Stromal cell of bone marrow (primary cell): ENCODE results near the gene ADARB2.
"Not testable (repeated sequence)": the region's sequence is repeated elsewhere in the genome, so short reads cannot be mapped to it uniquely, and the experiment has no call there.

Source experiments
- DNase-seq: peaks from one replicate; pipeline ENCODE4 v3.0.0-alpha.2; 2012; ENCODE audit warnings: low read depth

ADARB2 gene

DNA sequence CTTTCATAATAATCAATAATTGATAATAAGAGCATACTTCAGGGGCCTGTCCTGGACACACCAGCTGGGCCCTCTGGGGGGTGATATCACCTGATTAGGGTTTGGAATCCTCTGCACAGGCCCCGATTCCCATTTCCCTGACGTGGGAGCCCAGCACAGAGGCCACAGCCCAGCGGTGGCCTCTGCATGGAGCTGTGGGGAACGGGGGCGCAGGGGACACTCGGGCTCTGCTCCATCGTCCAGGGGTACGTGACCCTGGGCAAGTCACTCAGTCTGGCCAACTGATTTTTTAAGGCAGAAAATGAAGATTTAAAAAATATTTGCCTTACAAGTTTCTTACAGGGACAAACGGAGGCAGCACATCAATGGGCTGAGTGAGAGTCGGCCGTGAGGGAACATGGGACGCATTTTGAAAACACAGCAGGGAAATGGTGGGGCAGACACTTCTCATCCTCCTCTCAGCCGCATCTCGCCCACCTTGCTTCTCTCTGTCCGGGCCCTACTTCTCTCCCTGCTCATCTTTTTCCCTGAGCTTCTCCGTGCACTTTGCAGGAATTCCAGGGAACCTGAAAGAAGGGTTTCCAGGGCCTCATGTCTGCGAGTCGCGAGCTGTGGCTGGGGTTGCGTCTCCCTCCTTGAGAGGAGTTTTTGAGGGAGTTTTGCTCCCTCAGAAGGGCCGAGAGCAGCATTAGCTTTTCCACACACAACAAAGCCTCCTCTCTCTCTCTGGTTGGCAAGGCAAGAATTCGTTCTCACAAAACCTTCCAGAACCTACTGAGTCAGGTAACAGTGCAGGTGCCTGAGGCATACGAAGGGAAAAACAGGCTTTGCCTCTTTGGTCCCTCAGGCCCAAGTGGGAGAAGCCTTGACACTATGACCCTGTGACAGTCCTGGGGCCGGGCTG lies 369.1 kb downstream of the ADARB2 start:
- DNase-seq = no peak

DNA sequence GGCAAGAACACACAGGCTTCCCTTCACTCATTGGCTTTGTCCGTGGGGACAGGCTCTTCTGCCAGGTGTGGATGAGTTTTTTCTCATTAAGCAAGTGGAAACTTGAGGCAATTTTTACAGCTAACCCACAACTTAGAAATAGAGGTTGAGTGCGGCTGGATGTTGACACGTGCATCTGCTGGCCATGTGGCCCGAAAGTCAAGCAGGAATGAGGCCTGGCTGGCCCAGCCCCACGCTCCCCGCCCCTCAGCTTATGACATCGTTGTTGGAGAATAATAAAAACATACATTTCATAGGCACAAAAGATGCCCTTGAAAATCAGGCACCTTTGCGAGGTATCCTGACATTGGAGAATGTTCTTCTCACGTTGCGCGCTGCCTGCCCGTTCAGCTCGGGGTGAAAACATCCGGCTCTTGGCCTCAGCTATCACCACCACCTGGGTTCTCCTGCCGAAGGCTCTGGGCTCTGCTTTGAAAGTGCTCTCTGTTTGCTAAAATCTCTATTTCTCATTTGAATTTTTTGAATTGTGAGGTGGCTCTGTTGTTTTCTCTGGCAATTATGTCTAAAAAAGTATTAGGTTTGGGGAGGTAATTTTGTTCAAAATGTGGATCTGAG lies 370.4 kb downstream of the ADARB2 start:
- DNase-seq = no peak

DNA sequence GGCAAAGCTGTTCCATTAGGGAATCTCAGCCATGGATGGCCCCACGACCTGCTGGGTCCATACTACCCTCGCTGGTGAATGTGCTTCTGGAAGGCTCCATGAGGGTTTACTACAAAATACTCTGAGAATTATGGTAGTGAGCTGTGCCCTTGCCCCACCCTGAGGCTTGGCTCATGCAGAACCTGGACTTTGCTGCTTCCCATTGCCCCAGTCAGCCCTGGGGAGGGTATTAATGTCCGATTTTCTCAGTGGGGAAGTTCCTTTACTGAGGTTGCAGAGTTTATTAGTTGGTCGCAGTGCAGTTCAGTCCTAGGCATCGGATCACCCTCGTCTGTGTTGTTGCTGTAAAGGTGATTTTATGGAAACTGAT lies 371.0 kb downstream of the ADARB2 start:
- DNase-seq = no peak

DNA sequence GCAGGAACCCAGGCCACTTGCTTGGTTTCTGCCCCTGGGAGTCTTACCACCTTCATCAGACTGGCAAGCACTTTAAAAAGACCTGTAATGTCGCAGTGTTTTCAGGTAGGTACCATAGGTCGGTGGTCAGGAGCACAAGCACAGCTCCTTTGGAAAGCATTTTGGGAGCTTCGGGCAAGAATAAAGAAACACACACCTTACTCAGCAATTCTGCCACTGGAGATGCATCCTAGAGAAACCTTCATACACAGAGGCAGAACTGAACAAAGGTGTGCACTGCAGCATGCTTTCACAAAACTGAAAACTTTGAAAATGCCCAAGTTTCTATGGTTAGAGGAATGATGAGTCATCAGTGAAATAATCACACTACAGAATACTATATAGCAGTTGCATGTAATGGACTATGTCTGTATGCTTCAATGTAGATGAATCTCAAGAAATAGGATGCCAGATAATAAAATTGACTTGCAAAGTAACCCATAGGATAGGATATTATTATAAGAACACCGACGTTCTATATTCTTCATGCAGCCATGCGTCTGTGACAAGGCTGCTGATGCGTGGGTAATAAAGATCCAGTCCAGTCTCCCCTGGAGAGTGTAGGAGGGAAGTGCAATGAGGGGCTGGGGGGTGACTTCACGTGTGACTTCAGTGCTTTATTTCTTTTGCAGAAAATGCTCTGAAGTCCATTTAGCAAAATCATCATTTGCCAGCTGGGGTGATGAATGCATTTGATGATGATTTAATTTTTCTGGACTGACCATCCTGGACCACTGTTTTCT lies 371.6 kb downstream of the ADARB2 start:
- no peak for DNase-seq

DNA sequence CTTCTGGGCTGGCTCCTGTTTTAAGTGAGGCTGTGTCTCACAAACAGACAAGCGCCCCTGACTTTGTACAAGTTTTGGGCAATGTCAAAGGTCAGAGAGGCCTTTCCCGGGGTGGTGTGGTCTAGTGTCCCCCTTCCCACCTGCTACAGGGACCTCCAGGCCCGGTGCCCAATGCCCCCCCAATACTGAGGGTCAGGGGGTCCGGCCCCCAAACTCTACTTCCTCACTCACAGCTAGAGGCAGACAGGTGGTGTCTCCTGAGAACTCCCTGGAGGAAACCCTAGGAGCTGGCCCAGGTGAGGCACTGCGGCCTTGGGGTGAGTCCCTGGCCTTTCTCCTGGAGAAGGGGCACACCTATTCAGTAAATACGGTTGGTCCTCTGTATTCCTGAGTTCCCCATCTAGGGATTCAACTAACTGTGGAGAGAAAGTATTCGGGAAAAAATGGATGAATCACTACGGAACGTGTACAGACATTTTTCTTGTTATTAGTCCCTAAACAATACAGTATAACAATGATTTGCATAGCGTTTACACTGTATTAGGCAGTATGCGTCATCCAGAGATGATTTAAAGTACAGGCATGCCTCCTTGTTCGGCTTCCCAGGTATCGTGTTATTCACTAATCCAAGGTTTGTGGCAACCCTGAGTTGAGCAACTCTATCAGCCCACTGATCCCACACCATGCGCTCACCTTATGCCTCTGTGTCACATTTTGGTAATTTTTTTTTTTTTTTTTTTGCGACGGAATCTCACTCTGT lies 373.0 kb downstream of the ADARB2 start:
- no peak for DNase-seq

DNA sequence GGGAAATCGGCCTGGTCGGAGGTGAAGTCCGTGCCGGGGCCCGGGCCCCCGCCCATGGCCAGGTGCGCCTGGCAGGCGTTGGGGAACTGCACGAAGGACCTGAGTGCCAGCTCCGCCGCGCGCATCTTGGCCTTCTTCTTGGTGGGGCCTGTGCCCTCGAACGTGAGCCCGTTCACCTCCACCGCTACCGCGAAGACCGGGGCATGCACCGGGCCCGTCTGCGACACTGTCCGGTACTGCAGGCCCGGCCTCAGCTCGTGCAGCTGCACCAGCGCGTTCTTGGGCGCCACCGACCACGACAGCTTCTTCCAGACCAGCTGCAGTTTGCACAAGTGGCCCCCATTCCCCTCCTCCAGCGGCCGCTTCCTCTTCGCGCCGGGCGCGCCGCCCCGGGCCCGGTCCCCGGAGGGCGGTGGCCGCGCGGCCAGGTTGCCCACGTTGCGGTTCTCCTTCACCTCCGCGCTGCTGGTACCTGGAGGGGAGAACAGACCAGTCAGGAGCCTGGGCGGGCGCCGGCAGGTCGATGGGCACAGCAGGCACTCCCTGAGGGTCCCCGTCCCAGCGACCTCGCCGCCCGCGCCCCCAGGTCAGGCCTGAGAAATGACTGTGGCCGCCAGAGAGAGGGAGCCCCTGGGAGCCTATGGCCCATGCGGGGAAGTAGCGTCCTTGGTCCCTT lies 373.7 kb downstream of the ADARB2 start:
- no peak for DNase-seq

DNA sequence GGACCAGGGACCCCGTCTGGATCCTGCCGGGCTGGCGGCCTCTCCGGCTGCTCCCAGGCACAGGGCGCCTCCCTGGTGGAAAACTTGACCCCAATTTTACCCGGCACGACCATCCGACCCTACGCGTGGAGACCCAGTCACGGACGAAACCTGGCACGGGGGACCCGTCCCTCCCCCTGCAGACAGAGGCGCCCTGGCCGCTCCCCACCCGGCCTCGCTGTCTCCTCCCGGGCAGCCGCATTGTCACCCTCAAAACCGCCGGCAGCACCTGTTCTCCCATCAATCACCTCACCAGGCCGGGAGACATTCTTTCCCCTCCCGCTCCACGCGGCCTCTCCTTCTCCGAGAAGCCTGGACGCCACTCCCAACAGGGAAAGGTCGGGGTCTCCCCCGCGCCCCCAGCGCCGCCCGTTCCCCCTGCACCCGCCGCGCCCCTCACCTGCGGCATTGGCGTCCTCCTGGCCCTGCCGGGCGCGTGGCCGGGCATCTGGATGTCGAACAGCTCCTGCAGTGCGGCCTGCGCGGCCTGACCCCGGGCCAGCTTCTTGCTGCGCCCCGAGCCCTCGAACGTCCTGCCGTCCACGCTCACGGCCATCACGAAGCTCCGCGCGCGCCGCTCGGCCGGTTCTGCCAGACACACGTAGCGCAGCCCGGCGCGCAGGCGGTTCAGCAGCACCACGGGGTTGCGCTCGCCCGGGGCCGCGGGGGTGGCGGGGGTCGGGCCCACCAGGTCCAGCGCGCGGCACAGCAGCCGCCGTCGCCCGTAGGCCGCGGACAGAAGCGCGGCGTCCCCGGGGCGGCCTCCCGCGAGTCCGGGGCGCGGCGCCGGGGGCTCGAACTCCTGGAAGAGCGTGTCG lies 374.5 kb downstream of the ADARB2 start:
- DNase-seq = no peak

DNA sequence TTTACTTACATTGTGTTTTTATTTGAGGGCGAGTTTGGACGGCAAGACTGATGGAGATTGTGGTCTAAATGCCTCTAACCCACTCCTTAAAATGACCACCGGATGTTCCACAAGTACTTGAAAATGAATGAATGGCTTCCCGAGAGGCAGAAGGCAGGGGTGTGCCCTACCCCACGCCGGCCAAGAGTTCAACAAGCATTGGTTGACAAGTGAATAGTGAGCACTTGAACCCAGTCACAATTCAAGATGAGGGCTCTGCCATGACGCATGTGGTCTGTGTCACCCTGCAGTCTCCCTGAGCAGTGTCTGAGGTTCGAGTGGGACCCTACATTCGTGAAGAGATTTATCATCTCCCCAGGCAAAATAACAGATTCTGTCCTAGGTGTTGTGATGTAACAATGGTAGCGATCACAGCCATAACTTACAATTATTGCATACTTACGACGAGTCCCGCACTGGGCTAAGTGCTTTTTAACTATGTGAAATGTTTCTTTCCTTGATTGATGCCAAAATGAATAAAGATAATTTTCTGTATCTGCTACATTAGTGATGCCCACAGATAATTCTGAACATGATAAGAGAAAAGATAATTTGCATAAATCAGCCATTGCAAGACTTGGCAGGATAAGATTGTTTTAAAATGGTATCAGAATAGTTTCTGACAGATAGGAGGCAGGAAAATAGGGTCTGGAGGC lies 375.8 kb downstream of the ADARB2 start:
- DNase-seq = no peak

DNA sequence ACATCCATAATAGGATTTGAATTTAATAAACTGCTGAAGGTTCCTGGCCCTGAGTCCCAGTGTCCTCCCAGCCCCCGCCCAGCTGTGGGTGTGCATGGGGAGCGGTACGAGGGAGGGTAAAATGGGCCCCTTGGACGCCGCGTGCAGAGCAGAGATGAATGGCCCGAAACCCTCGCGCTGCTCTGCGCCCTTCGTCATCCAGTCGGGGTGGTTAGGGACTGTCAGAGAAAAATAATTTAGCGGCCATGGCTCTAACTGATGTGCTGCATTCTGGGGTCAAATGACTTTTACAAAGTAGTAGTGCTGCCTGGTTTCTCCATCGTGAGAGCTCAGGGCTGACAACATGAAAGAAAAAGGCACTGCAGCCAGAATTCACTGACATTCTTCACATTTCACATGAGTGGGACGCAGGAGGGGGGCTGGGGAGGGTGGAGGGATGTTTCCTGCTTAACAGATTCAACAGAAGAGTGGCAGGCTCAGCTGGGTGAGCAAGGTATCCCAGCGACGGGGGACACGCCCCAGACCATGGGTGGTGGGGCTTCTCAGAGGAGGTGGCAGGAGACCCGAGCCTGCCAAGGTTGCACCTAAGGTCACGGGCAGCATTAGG lies 376.7 kb downstream of the ADARB2 start:
- DNase-seq = peak; percentile 9

DNA sequence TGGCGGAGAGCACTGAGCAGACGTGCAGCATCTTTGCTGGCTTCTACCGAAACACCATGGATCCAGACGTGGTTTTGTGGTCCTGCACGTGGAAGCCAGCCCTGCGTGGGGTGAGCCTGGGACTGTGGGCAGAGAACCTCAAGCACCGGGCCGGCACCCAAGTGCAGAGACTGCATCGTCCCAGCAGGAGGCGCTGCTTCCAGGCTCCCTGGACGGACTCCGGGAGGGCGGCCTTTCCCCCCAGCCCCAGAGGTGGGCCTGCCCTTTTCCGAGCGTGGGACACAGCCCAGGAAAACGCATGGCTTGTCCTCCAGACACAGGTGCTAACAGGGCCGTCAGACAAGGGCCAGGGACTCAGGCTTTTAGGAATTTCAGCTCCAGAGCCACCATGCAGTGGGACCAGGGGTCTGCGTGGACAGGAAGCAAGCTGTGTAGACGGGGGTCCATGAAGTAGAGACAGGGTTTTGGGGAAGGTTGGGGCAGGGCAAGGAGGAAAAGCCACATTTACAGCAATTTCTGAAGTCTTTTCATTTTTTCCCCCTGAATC lies 377.2 kb downstream of the ADARB2 start:
- DNase-seq = no peak

DNA sequence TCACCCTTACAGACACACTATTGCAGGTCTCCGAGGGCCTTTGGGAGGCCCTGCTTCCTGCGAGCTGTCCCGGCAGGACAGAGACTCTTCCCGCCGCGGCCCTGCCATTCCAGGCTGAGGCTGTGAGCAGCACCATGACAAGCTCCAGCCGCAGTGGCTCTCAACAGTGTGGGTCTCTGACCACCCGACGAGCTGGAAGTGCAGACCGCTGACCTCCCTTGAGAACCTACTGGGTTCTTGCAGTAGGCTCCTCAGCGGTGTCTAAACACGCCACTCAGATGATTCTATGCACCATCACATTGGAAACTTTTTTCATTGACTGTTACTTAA lies 377.7 kb downstream of the ADARB2 start:
- no peak for DNase-seq

DNA sequence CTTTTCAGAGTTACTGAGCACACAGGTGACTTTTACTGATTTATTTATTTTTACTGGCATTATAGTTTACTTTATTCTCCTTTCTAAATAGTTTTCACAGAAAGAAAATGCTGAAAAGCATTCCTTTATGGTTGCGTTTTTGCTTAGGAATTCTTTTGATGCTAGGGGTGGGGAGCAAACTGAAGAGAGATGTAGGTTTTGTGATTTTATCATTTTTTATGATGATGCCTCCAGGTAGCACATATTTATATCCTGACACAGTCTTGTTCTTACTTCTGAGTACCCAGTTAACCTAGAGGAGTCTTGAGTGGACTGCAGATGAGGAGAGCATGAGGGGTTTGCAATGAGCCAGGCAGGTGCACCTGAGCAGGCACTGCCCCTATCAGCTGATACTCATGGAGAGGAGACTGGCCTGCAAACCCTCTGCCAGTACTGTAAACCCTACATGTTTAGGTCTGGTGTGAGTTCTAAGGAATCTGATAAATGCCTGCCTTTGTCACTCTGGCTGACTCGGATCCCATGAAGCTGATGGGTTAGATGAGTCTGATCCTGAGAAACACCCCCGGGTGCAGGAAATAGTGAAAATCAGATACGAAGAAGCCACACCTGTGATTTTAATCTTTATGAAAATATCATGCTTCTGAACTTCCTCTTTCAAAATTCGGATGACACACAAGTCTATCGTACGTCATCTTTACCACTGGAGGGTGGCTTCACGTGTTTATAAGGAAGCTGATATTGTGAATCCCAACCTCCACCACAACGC lies 378.3 kb downstream of the ADARB2 start:
- DNase-seq = no peak

DNA sequence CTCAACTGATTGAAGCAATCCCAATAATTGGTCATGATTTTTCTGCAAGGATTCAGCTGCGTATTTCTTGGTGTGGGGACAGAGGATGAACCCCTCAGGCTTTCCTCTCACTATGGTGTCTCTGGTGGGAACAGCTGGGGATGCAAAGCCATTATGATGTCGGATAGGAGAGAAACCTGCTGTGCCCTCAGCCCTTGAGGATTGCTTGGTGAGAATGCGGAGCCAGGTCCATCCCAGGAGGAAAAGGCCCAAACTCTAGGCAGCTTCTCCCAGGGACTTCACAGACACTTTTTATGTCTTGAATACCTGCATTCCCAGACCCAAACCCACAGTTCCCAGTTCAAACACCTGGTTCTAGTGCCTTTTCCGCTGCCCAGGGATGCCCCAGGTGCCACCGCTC lies 379.2 kb downstream of the ADARB2 start:
- DNase-seq = no peak

DNA sequence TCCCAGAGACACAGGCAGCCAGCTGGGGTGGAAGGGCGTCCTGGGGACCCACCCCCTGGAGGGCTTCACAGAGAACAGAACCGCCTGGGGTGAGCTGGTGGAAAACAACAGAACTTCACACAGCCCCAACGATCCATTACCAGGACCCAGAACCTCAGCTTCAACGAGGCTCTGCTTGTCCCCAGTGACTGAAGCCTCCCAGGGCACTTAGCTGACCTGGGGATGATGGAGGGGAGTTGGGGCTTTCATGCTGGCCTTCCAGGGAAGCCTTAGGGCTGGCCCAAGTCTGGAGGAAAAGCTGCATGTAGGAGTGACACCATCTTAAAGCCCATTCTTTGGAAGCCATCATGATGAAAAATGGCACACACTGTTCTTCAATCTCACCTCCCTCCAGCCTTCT lies 381.0 kb downstream of the ADARB2 start:
- DNase-seq = no peak

DNA sequence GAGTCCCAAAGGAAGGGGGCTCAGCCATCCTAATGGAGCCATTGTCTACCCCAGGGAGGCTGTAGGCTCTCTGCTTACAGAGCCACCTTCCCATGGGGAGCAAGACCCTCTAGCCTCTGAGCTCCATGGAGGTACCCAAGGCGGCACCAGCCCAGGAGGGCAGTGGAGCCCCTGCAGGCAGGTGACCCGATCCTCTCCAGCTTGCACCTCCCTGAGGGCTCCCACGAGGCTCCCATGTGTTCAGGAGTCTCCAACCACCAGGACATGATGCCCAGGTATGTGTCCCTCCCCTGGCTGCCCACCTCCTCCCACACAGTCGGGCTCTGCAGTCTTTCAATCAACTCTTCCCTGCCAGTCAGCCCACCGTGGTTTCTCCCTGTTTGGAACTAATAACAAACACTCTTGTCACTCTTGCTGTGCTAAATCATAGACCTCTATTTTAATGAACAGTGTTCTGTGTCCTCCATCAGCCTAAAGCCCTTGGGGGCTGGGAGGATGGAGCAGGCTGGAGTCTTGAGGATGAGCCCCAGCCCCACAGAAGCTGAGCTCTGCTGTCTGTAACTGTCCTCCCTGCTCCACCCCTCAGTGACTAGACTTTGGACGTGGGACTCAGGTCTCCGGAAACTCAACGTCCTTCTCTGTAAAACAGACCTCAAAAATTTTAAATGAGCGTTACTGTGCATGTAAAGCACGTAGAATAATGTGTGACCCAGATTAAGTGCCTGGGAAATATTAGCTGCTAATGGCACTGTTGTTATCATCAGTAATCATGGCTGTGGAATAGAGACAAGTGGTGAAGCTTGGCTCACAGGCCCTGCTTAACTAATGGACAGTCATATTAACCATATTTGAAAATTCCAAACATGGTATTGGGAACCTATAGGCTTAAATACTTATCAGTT lies 382.3 kb downstream of the ADARB2 start:
- DNase-seq = no peak

DNA sequence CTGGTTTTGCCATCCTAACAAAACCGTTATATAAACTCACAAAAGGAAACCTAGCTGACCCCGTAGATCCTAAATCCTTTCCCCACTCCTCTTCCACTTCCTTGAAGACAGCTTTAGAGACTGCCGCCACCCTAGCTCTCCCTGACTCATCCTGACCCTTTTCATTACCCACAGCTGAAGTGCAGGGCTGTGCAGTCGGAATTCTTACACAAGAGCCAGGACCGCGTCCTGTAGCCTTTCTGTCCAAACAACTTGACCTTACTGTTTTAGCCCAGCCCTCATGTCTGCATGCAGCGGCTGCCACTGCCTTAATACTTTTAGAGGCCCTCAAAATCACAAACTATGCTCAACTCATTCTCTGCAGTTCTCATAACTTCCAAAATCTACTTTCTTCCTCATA lies 385.0 kb downstream of the ADARB2 start:
- not testable (repeated sequence) for DNase-seq

DNA sequence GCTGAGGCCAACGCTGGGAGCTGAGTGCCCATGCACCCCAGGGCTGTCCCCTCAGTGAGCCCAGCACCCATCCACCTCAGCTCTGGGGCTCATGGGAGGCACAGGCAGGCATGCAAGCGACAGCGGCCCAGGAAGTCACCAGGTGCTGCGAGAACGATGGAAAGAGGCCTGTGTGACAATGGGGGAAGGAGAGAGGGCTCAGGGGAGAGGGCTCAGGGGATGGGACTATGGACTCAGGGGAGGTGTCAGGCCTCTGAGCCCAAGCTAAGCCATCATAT lies 388.6 kb downstream of the ADARB2 start:
- no peak for DNase-seq
